Measurements from ENCODE around the gene ZC3H18.

ZC3H18 gene

GRCh38 chr16:88536971-88537751, 33.0 kb upstream of the ZC3H18 start:
- no peak for TF ChIP-seq CTCF (IDR thresholded peaks at IDR 0.05; ENCODE audit: borderline replicate concordance, insufficient read depth, low read depth, low read length)
- H3K4me3 ChIP-seq (ENCODE audit: low read depth, low read length), result no peak overlapping the region

GRCh38 chr16:88537859-88538258, 32.3 kb upstream of the ZC3H18 start:
- TF ChIP-seq CTCF (IDR thresholded peaks at IDR 0.05; ENCODE audit: borderline replicate concordance, insufficient read depth, low read depth, low read length), result no peak
- H3K4me3 ChIP-seq (ENCODE audit: low read depth, low read length), result no peak overlapping the region

GRCh38 chr16:88538366-88539060, 31.7 kb upstream of the ZC3H18 start:
- no peak for TF ChIP-seq CTCF (IDR thresholded peaks at IDR 0.05; ENCODE audit: borderline replicate concordance, insufficient read depth, low read depth, low read length)
- H3K4me3 ChIP-seq (ENCODE audit: low read depth, low read length), result no peak overlapping the region

- no peak overlapping the region for H3K4me3 ChIP-seq (ENCODE audit: low read depth, low read length)
- no peak for TF ChIP-seq CTCF (IDR thresholded peaks at IDR 0.05; ENCODE audit: borderline replicate concordance, insufficient read depth, low read depth, low read length)
Observed at GRCh38 chr16:88539261-88539651, 30.9 kb upstream of the ZC3H18 start.

- no peak overlapping the region for H3K4me3 ChIP-seq (ENCODE audit: low read depth, low read length)
- TF ChIP-seq CTCF (IDR thresholded peaks at IDR 0.05; ENCODE audit: borderline replicate concordance, insufficient read depth, low read depth, low read length), result no peak
Observed at GRCh38 chr16:88539652-88540345, 30.4 kb upstream of the ZC3H18 start.

- no peak overlapping the region for H3K4me3 ChIP-seq (ENCODE audit: low read depth, low read length)
- TF ChIP-seq CTCF (IDR thresholded peaks at IDR 0.05; ENCODE audit: borderline replicate concordance, insufficient read depth, low read depth, low read length), result no peak
Observed at GRCh38 chr16:88540346-88540977, 29.7 kb upstream of the ZC3H18 start.
